A673 (cell line): ENCODE data around the gene ATP2B1. TPM values are rescaled to one million over a fixed set of nuclear protein-coding genes. Genes with fewer than 3 reads are reported as not detected.

Experiments used
- BruUV-seq: library from RNA; stranded (reverse); fragments of 400-500 nt; replicated peaks from 2 replicates; lab custom pipeline; 2021; lab: Mats Ljungman, UMichigan
- CTCF ChIA-PET: fragments of 300-600 bp; sonication (Branson Sonifier 250); formaldehyde crosslinking; loops from one replicate; lab custom pipeline; 2022; ENCODE audit warnings: antibody characterized with exemption; lab: Charles Lee
- POLR2A ChIA-PET: fragments of 300-600 bp; sonication (Branson Sonifier 250); formaldehyde crosslinking; loops from one replicate; lab custom pipeline; 2022; ENCODE audit warnings: antibody characterized with exemption; ENCODE audit not compliant: low non-redundant PET; lab: Charles Lee
- DNase-seq: peaks from one replicate; pipeline ENCODE4 v3.0.0-alpha.2; 2015; ENCODE audit warnings: low spot score
- H3K27ac ChIP-seq: fragments of 200-600 bp; sonication (generic); 2 replicates; pipeline ENCODE4 v1.5.1; 2016; ENCODE audit warnings: mixed run types, low read depth, mild to moderate bottlenecking, mixed read lengths, antibody characterized with exemption, low read length; ENCODE audit not compliant: poor library complexity, severe bottlenecking
- H3K27me3 ChIP-seq: fragments of 200-600 bp; sonication (generic); replicated peaks from 2 replicates; pipeline ENCODE4 v1.6.1; 2017; ENCODE audit warnings: mixed run types, low read depth, mild to moderate bottlenecking, mixed read lengths, antibody characterized with exemption, low read length; ENCODE audit not compliant: insufficient read depth, poor library complexity
- H3K36me3 ChIP-seq: fragments of 200-600 bp; sonication (generic); 2 replicates; pipeline ENCODE4 v1.6.1; 2016; ENCODE audit warnings: mixed run types, mild to moderate bottlenecking, mixed read lengths, antibody characterized with exemption, low read length; ENCODE audit not compliant: insufficient read depth, poor library complexity, severe bottlenecking
- H3K4me1 ChIP-seq: fragments of 200-600 bp; sonication (generic); 2 replicates; pipeline ENCODE4 v1.6.1; 2017; ENCODE audit warnings: mixed run types, mild to moderate bottlenecking, mixed read lengths, antibody characterized with exemption, low read length; ENCODE audit not compliant: insufficient read depth, poor library complexity, severe bottlenecking
- H3K4me3 ChIP-seq: fragments of 200-600 bp; sonication (generic); 2 replicates; pipeline ENCODE4 v1.5.1; 2016; ENCODE audit warnings: low read depth, mixed run types, mild to moderate bottlenecking, mixed read lengths, low read length; ENCODE audit not compliant: poor library complexity, severe bottlenecking
- H3K9me3 ChIP-seq: fragments of 200-600 bp; sonication (generic); 2 replicates; pipeline ENCODE4 v1.6.1; 2016; ENCODE audit warnings: mixed run types, low read depth, mild to moderate bottlenecking, mixed read lengths, antibody characterized with exemption, low read length; ENCODE audit not compliant: poor library complexity, severe bottlenecking
- EZH2 ChIP-seq: fragments of 200-600 bp; sonication (generic); IDR thresholded peaks from 2 replicates; pipeline ENCODE4 v1.6.1; 2017; ENCODE audit warnings: borderline replicate concordance, low read depth, mild to moderate bottlenecking, mixed read lengths, antibody characterized with exemption, low read length; ENCODE audit not compliant: poor library complexity, severe bottlenecking
- intact Hi-C: fragments of 100-400 bp; cut with micrococcal nuclease; formaldehyde crosslinking; loops from one replicate; pipeline ENCODE4 v1.10.0; 2022; ENCODE audit not compliant: unreplicated experiment
- total RNA-seq: library from RNA; stranded (reverse); gene quantifications from 2 replicates; pipeline ENCODE4 v1.2.3, GENCODE V29; 2021
- TF ChIP-seq, protein P1 (sequence below): fragments of 300-800, 200-600 bp; sonication (generic); conservative IDR thresholded peaks from 2 replicates; pipeline ENCODE4 v1.5.1; 2017; ENCODE audit warnings: low read depth, mild to moderate bottlenecking, antibody characterized with exemption, low read length, moderate library complexity, mixed read lengths

ATP2B1 gene
- total RNA-seq, 1 experiment from 2014 or later, result 44.2 TPM

DNA sequence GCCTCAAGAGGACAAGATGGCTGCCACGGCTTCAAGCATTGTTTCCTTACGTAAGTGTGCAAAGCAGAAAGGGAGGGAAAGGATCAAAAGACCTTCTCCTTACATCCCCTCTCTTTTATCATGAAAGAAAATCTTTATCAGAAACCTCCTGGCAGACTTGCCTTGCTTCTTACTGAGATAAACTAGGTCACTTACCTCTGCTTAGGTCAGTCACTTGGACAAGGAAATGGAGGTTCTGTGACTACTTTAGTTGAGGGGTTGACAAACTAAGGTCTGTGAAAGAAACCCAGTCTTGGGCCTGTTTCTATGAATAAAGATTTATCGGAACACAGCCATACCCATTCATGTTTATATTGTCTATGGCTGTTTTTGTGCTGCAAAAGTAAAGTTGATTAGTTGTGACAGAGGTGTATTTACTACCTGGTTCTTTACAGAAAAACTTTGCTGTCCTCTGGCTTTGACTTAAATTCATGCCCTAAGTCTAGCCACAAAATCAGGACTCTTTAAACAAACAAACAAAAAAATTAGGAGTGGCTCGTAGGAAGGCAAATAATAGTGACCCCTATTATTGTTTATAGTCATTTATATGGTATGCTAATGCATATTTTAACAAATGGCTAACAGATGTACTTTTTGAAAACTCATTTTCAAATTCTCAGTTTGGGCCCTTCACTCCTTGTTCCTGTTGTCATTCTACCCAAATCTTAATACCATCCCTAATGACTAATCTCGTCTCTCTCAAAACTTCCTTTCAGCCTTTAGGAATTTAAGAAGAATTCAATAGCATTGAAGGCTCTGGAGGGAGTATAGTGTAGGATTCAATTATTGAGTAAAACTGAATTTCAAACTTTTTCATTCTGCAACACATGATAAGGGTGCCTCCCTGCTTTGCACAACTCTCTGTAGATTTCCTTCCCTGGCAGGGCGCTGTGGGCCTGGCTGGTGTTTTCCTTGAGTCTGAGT is 42.0 kb upstream of the ATP2B1 start:
- Histone ChIP-seq H3K9me3 (no peaks in the 10 kb centered on the region), H3K4me3 (no peak overlapping the region), H3K27ac (no peak overlapping the region), H3K27me3 (no peaks in the 10 kb centered on the region), H3K4me1 (no peaks in the 10 kb centered on the region), H3K36me3 (no peaks in the 10 kb centered on the region)
- CTCF ChIA-PET, result no interaction called here
- POLR2A ChIA-PET, result no interaction called here
- intact Hi-C loops, result no loop called here
- TF ChIP-seq, protein P1, sequence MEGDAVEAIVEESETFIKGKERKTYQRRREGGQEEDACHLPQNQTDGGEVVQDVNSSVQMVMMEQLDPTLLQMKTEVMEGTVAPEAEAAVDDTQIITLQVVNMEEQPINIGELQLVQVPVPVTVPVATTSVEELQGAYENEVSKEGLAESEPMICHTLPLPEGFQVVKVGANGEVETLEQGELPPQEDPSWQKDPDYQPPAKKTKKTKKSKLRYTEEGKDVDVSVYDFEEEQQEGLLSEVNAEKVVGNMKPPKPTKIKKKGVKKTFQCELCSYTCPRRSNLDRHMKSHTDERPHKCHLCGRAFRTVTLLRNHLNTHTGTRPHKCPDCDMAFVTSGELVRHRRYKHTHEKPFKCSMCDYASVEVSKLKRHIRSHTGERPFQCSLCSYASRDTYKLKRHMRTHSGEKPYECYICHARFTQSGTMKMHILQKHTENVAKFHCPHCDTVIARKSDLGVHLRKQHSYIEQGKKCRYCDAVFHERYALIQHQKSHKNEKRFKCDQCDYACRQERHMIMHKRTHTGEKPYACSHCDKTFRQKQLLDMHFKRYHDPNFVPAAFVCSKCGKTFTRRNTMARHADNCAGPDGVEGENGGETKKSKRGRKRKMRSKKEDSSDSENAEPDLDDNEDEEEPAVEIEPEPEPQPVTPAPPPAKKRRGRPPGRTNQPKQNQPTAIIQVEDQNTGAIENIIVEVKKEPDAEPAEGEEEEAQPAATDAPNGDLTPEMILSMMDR, result no peak
- TF ChIP-seq EZH2, result no peak
- no peak for DNase-seq
- no TSS peak for BruUV-seq

DNA sequence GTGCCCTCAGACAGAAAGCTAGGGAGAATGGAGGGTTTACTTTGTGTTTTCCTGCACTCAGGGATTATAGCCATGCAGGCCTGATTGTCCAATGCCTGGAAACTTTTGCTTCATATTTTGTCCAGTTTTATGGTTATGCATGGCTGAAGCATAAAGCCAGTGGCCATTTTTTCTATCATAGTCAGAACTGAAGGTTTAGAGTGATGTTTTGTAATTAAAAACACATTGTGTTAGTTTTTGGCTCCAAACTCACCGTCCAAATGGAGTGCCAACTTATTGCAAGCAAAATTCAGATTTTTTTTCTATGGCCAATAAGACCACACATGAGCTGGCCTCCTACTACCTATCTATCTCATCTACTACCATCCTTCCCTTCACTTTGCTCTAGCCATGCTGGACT is 40.2 kb upstream of the ATP2B1 start:
- no peaks in the 10 kb centered on the region for H3K27me3 ChIP-seq
- no TSS peak for BruUV-seq
- no peak for DNase-seq
- no peak overlapping the region for H3K4me3 ChIP-seq
- CTCF ChIA-PET, result no interaction called here
- H3K27ac ChIP-seq, result no peak overlapping the region
- POLR2A ChIA-PET, result no interaction called here
- no peaks in the 10 kb centered on the region for H3K4me1 ChIP-seq
- TF ChIP-seq, protein P1, result no peak
- no peak for TF ChIP-seq EZH2
- intact Hi-C loops, result no loop called here
- no peaks in the 10 kb centered on the region for H3K9me3 ChIP-seq
- H3K36me3 ChIP-seq, result no peaks in the 10 kb centered on the region

DNA sequence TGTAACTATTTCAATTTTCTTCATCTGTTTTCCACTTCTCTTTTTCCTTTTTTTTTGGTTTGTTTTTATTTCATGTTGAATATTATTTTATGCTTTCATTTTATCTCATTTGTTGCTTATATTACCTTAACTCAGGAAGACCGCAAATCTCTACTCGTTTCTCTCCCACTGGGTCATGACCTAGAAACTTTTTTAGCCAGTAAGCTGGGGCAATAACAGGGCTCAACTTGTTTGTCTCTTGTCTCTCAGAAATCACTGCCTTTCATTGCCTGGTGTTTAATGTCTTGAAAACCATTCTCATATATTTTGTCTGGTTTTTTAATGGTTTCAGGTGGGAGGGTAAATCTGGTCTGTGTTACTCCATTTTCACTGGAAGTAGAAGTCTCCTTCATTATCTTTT is 36.6 kb upstream of the ATP2B1 start:
- TF ChIP-seq, protein P1, result no peak
- TF ChIP-seq EZH2, result no peak
- H3K9me3 ChIP-seq, result peaks cover 9% of the 10 kb centered on the region
- ChIA-PET CTCF (no interaction called here), POLR2A (no interaction called here)
- H3K27me3 ChIP-seq, result no peaks in the 10 kb centered on the region
- intact Hi-C loops, result no loop called here
- BruUV-seq, result no TSS peak
- H3K4me3 ChIP-seq, result no peak overlapping the region
- no peaks in the 10 kb centered on the region for H3K4me1 ChIP-seq
- H3K27ac ChIP-seq, result no peak overlapping the region
- DNase-seq, result no peak
- no peaks in the 10 kb centered on the region for H3K36me3 ChIP-seq
